Jurkat, Clone E6-1 (cell line): ENCODE measurements around the gene MT1B.
A peak's percentile ranks its signal among the peaks of the same experiment; 100 is the strongest.

Experiments
- DNase-seq: peaks from one replicate; pipeline ENCODE4 v3.0.0-alpha.2; 2011; ENCODE audit warnings: low read depth, low spot score
- H3K4me3 ChIP-seq: 2 replicates; pipeline ENCODE4 v1.5.1; 2011; ENCODE audit warnings: mild to moderate bottlenecking, low read length, control low read depth, moderate library complexity

The MT1B gene

GRCh38 chr16:56679078-56679730 is 27.5 kb downstream of the MT1B start:
- DNase-seq, result no peak
- no peak overlapping the region for H3K4me3 ChIP-seq

- DNase-seq, result no peak
- no peak overlapping the region for H3K4me3 ChIP-seq
Measured at GRCh38 chr16:56679818-56680217, 28.1 kb downstream of the MT1B start.

- DNase-seq, result peak; percentile 82
- peak within 1 kb of the TSS; percentile 80 for H3K4me3 ChIP-seq
Measured at GRCh38 chr16:56681939-56682702, 30.4 kb downstream of the MT1B start, which contains the start of gene MT1X. Gene MT1X, plus strand, starts transcription at chr16:56682470. Its CDS starts 71 bp downstream, at chr16:56682541.

GRCh38 chr16:56682703-56683397 is 31.2 kb downstream of the MT1B start:
- DNase-seq, result no peak
- peak overlapping the region; percentile 80 for H3K4me3 ChIP-seq

GRCh38 chr16:56683424-56684172 is 31.9 kb downstream of the MT1B start:
- no peak overlapping the region for H3K4me3 ChIP-seq
- DNase-seq, result no peak

GRCh38 chr16:56684256-56684925 is 32.7 kb downstream of the MT1B start:
- no peak overlapping the region for H3K4me3 ChIP-seq
- DNase-seq, result no peak

- no peak for DNase-seq
- no peak overlapping the region for H3K4me3 ChIP-seq
Measured at GRCh38 chr16:56684926-56685590, 33.4 kb downstream of the MT1B start.

- H3K4me3 ChIP-seq, result no peak overlapping the region
- DNase-seq, result no peak
Measured at GRCh38 chr16:56686758-56687157, 35.1 kb downstream of the MT1B start.

- H3K4me3 ChIP-seq, result no peak overlapping the region
- no peak for DNase-seq
Measured at GRCh38 chr16:56688762-56689161, 37.1 kb downstream of the MT1B start.

- no peak for DNase-seq
- no peak overlapping the region for H3K4me3 ChIP-seq
Measured at GRCh38 chr16:56689171-56689570, 37.5 kb downstream of the MT1B start.

GRCh38 chr16:56690420-56691122 is 38.9 kb downstream of the MT1B start:
- no peak for DNase-seq
- no peak overlapping the region for H3K4me3 ChIP-seq

- no peak for DNase-seq
- H3K4me3 ChIP-seq, result no peak overlapping the region
Measured at GRCh38 chr16:56691885-56692284, 40.2 kb downstream of the MT1B start.

GRCh38 chr16:56695246-56695645 is 43.6 kb downstream of the MT1B start:
- no peak for DNase-seq
- no peak overlapping the region for H3K4me3 ChIP-seq

GRCh38 chr16:56697456-56698155 is 45.9 kb downstream of the MT1B start:
- no peak for DNase-seq
- H3K4me3 ChIP-seq, result no peak overlapping the region

- no peak for DNase-seq
- H3K4me3 ChIP-seq, result no peak overlapping the region
Measured at GRCh38 chr16:56700195-56700594, 48.5 kb downstream of the MT1B start.

- DNase-seq, result no peak
Measured at GRCh38 chr16:56700631-56701030, 48.9 kb downstream of the MT1B start.

GRCh38 chr16:56701534-56701933 is 49.8 kb downstream of the MT1B start:
- no peak for DNase-seq
- no peak overlapping the region for H3K4me3 ChIP-seq

More at GRCh38 chr16:56700631-56701030, 48.9 kb downstream of the MT1B start:
- no peak overlapping the region for H3K4me3 ChIP-seq
